HG03575 (cell line): ENCODE results near the gene SLC1A1.
"Not testable (repeated sequence)": the region's sequence is repeated elsewhere in the genome, so short reads cannot be mapped to it uniquely, and the experiment has no call there.

Experiments used
- ATAC-seq: cut with Tn5 transposase; IDR thresholded peaks from one replicate; pipeline ENCODE4 v1.9.1; 2021; ENCODE audit not compliant: unreplicated experiment, insufficient number of reproducible peaks, low FRiP score; ENCODE audit errors: extremely low read depth

Gene SLC1A1

GRCh38 chr9:4594994-4595393, 104.7 kb downstream of the SLC1A1 start:
- ATAC-seq, result no peak

GRCh38 chr9:4596165-4596922, 106.1 kb downstream of the SLC1A1 start:
- no peak for ATAC-seq

GRCh38 chr9:4600368-4600767, 110.1 kb downstream of the SLC1A1 start:
- ATAC-seq, result no peak

- no peak for ATAC-seq
Observed at GRCh38 chr9:4603830-4604229, 113.6 kb downstream of the SLC1A1 start.

GRCh38 chr9:4604678-4605095, 114.4 kb downstream of the SLC1A1 start:
- no peak for ATAC-seq

- ATAC-seq, result not testable (repeated sequence)
Observed at GRCh38 chr9:4606033-4606432, 115.8 kb downstream of the SLC1A1 start.

GRCh38 chr9:4614627-4615026, 124.4 kb downstream of the SLC1A1 start:
- no peak for ATAC-seq

GRCh38 chr9:4615251-4615650, 125.0 kb downstream of the SLC1A1 start:
- ATAC-seq, result no peak

- no peak for ATAC-seq
Observed at GRCh38 chr9:4615778-4616177, 125.5 kb downstream of the SLC1A1 start.

- ATAC-seq, result no peak
Observed at GRCh38 chr9:4617752-4618151, 127.5 kb downstream of the SLC1A1 start.

- ATAC-seq, result no peak
Observed at GRCh38 chr9:4618700-4619099, 128.4 kb downstream of the SLC1A1 start.

GRCh38 chr9:4620057-4620765, 129.9 kb downstream of the SLC1A1 start:
- ATAC-seq, result no peak

GRCh38 chr9:4620881-4621555, 130.8 kb downstream of the SLC1A1 start:
- no peak for ATAC-seq

GRCh38 chr9:4622016-4622415, 131.7 kb downstream of the SLC1A1 start:
- ATAC-seq, result no peak

- no peak for ATAC-seq
Observed at GRCh38 chr9:4630836-4631235, 140.6 kb downstream of the SLC1A1 start.
